K562 (cell line): ENCODE measurements around the gene PPP1R14B. TPM values are rescaled to one million over a fixed set of nuclear protein-coding genes. Genes with fewer than 3 reads are reported as not detected.

ENCODE experiments used
- CBFB ChIP-seq: sonication (generic); formaldehyde crosslinking; IDR thresholded peaks from 2 replicates; pipeline ENCODE4 v1.4.0; 2020; ENCODE audit warnings: mild to moderate bottlenecking, missing genetic modification reagents
- GTF2F1 ChIP-seq: IDR thresholded peaks from 2 replicates; pipeline ENCODE4 v1.6.1; 2011; ENCODE audit warnings: low read depth, low read length, improper control_type of control experiment
- NR3C1 ChIP-seq: sonication (generic); formaldehyde crosslinking; IDR thresholded peaks from 2 replicates; pipeline ENCODE4 v1.8.1; 2022; ENCODE audit warnings: missing genetic modification reagents
- PHF21A ChIP-seq: fragments of 450-650 bp; IDR thresholded peaks from 2 replicates; pipeline ENCODE4 v1.6.1; 2017; ENCODE audit warnings: low read depth, borderline replicate concordance
- POLR2B ChIP-seq: fragments of 450-650 bp; IDR thresholded peaks from 2 replicates; pipeline ENCODE4 v1.6.1; 2018; ENCODE audit warnings: low read depth; ENCODE audit not compliant: partially characterized antibody
- PYGO2 ChIP-seq: fragments of 450-650 bp; IDR thresholded peaks from 2 replicates; pipeline ENCODE4 v1.6.1; 2016; ENCODE audit warnings: mild to moderate bottlenecking, missing genetic modification characterization, moderate library complexity, missing compliant biosample characterization
- RBBP5 ChIP-seq: fragments of 200-600 bp; sonication (generic); IDR thresholded peaks from 2 replicates; pipeline ENCODE4 v1.6.1; 2012; ENCODE audit warnings: borderline replicate concordance, mild to moderate bottlenecking, low read length, control low read depth, inconsistent platforms; ENCODE audit not compliant: insufficient read depth, poor library complexity, severe bottlenecking
- RCOR1 ChIP-seq, 2 experiments: IDR thresholded peaks; 2 replicates each; pipeline ENCODE4 v1.6.1; 2012; ENCODE audit warnings: low read depth in 2 of 2, low read length in 2 of 2, borderline replicate concordance in 1 of 2, improper control_type of control experiment in 1 of 2
- RFX7 ChIP-seq: fragments of 250-450 bp; sonication (Bioruptor Pico); IDR thresholded peaks from 2 replicates; pipeline ENCODE4 v1.5.1; 2021; ENCODE audit warnings: mild to moderate bottlenecking
- ZFPM2 ChIP-seq: fragments of 250-450 bp; sonication (Bioruptor Pico); IDR thresholded peaks from 2 replicates; pipeline ENCODE4 v1.5.1; 2022; ENCODE audit warnings: mild to moderate bottlenecking
- ZNF830 ChIP-seq: fragments of 250-450 bp; sonication (Bioruptor Pico); IDR thresholded peaks from 2 replicates; pipeline ENCODE4 v1.5.0; 2021; ENCODE audit warnings: mild to moderate bottlenecking
- ZSCAN32 ChIP-seq: fragments of 450-650 bp; formaldehyde crosslinking; IDR thresholded peaks from 2 replicates; pipeline ENCODE4 v1.4.0; 2020; ENCODE audit warnings: mild to moderate bottlenecking, moderate library complexity
- polyA plus RNA-seq, 8 experiments: library from polyadenylated mRNA; depleted of rRNA in 4 of 8; stranded (reverse) in 5 of 8; unstranded in 3 of 8; fragments of >200 nt; fragmentation: Nextera tagmentation in 2 of 8; fragmentation: Illumina TruSeq in 1 of 8; extraction: Ambion mirVana in 2 of 8; extraction: Trizol in 1 of 8; gene quantifications; 2 replicates each; pipeline versions ENCODE4 v1.2.1 to v1.2.3, GENCODE V29; 2011 to 2014; ENCODE audit warnings: inconsistent platforms in 1 of 8, missing spikeins in 1 of 8
- total RNA-seq, 7 experiments: library from RNA; depleted of rRNA in 6 of 7; stranded (reverse); fragments of >200 nt in 6 of 7; fragmentation: Illumina TruSeq in 2 of 7; extraction: Trizol in 2 of 7; gene quantifications; 2 replicates each; pipeline versions ENCODE4 v1.2.1 to v1.2.3, GENCODE V29; 2011 to 2021; ENCODE audit warnings: low replicate concordance in 1 of 7
- TF ChIP-seq, protein P1 (sequence below): fragments of 450-650 bp; IDR thresholded peaks from 2 replicates; pipeline ENCODE4 v1.6.1; 2016; ENCODE audit warnings: borderline replicate concordance
- TF ChIP-seq, protein P2 (sequence below): sonication (generic); formaldehyde crosslinking; IDR thresholded peaks from 2 replicates; pipeline ENCODE4 v1.8.0; 2023; ENCODE audit warnings: mild to moderate bottlenecking, missing genetic modification reagents
- TF ChIP-seq, protein P3 (sequence below): fragments of 450-650 bp; formaldehyde crosslinking; IDR thresholded peaks from 2 replicates; pipeline ENCODE4 v1.4.0; 2020; ENCODE audit warnings: mild to moderate bottlenecking, moderate library complexity
- TF ChIP-seq, protein P4 (sequence below): sonication (generic); formaldehyde crosslinking; IDR thresholded peaks from 2 replicates; pipeline ENCODE4 v1.9.0; 2022; ENCODE audit warnings: mild to moderate bottlenecking, missing genetic modification reagents
- TF ChIP-seq, protein P5 (sequence below): fragments of 250-450 bp; sonication (Bioruptor Pico); IDR thresholded peaks from 2 replicates; pipeline ENCODE4 v1.5.0; 2020; ENCODE audit warnings: mild to moderate bottlenecking

The PPP1R14B gene
- total and polyA plus RNA-seq, 9 of the 15 experiments (the other 6 are each of a cell fraction or from before 2014, with no cell fraction given), result 7.7 to 566 (median 212) TPM

DNA sequence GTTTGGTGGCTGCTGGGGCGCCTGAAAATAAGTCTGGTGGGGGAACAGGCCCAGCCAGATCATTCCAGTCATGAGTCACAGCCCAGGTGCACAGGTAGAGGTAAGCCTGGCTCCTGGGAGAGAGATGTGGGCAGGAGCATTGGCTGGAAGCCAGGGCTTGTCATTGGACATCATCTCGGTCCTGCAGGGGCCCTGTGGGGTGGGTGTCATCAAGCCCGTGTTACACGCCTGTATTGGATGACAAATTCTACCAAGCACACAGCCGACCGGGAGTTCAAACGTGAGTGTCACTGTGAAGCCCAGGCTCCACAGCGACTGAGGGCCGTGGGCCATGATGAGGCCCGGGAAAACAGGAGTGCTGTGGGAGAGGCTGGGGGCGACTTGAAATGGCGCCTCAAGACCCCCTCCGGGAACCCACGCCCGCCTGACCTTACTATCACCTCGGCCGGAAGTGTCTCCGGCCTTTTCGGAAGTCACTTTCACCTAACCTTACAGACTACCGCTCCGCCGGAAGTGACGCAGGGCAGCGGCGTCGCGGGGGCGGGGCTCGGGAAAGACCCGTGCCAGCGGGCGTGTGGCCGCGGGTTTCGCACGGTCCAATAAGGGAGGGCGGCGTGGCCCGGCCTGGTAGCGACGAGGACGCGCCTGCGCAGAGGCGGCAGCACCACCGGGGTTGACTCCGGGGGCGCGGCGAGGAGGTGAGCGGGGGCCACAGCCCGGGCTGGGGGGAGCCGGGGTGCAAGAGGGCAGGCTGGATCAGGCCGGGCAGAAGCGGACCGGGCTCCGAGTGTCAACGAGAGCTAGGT, 6.1 kb downstream of the PPP1R14B start, which contains the start of gene FKBP2 (continued):
- TF ChIP-seq, protein P1, sequence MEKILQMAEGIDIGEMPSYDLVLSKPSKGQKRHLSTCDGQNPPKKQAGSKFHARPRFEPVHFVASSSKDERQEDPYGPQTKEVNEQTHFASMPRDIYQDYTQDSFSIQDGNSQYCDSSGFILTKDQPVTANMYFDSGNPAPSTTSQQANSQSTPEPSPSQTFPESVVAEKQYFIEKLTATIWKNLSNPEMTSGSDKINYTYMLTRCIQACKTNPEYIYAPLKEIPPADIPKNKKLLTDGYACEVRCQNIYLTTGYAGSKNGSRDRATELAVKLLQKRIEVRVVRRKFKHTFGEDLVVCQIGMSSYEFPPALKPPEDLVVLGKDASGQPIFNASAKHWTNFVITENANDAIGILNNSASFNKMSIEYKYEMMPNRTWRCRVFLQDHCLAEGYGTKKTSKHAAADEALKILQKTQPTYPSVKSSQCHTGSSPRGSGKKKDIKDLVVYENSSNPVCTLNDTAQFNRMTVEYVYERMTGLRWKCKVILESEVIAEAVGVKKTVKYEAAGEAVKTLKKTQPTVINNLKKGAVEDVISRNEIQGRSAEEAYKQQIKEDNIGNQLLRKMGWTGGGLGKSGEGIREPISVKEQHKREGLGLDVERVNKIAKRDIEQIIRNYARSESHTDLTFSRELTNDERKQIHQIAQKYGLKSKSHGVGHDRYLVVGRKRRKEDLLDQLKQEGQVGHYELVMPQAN, result peak; percentile 55
- TF ChIP-seq CBFB (CRISPR knock-in tag), result peak; percentile 63; the same call in 1 of the 2 replicates
- TF ChIP-seq, protein P2, sequence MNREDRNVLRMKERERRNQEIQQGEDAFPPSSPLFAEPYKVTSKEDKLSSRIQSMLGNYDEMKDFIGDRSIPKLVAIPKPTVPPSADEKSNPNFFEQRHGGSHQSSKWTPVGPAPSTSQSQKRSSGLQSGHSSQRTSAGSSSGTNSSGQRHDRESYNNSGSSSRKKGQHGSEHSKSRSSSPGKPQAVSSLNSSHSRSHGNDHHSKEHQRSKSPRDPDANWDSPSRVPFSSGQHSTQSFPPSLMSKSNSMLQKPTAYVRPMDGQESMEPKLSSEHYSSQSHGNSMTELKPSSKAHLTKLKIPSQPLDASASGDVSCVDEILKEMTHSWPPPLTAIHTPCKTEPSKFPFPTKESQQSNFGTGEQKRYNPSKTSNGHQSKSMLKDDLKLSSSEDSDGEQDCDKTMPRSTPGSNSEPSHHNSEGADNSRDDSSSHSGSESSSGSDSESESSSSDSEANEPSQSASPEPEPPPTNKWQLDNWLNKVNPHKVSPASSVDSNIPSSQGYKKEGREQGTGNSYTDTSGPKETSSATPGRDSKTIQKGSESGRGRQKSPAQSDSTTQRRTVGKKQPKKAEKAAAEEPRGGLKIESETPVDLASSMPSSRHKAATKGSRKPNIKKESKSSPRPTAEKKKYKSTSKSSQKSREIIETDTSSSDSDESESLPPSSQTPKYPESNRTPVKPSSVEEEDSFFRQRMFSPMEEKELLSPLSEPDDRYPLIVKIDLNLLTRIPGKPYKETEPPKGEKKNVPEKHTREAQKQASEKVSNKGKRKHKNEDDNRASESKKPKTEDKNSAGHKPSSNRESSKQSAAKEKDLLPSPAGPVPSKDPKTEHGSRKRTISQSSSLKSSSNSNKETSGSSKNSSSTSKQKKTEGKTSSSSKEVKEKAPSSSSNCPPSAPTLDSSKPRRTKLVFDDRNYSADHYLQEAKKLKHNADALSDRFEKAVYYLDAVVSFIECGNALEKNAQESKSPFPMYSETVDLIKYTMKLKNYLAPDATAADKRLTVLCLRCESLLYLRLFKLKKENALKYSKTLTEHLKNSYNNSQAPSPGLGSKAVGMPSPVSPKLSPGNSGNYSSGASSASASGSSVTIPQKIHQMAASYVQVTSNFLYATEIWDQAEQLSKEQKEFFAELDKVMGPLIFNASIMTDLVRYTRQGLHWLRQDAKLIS (CRISPR knock-in tag), result peak; percentile 90
- TF ChIP-seq RCOR1 (IDR thresholded peaks at IDR 0.05; ENCODE audit: borderline replicate concordance in 1 of 2, low read depth in 2 of 2, low read length in 2 of 2), result no peak; a peak in 1 of 4 replicates
- no peak for TF ChIP-seq RBBP5
- peak; percentile 96 for TF ChIP-seq POLR2B
- TF ChIP-seq GTF2F1, result 0 out of 2 replicates have a peak, but pooled peaks have one; percentile 50
- no peak for TF ChIP-seq RFX7
- no peak for TF ChIP-seq ZFPM2 (CRISPR knock-in tag)
- TF ChIP-seq ZSCAN32, result 0 out of 2 replicates have a peak, but pooled peaks have one; percentile 25
- no peak for TF ChIP-seq NR3C1 (CRISPR knock-in tag)
- TF ChIP-seq PYGO2 (tag), result no peak
- TF ChIP-seq ZNF830 (CRISPR knock-in tag), result peak; percentile 75; the same call in 1 of the 2 replicates
- TF ChIP-seq, protein P3, sequence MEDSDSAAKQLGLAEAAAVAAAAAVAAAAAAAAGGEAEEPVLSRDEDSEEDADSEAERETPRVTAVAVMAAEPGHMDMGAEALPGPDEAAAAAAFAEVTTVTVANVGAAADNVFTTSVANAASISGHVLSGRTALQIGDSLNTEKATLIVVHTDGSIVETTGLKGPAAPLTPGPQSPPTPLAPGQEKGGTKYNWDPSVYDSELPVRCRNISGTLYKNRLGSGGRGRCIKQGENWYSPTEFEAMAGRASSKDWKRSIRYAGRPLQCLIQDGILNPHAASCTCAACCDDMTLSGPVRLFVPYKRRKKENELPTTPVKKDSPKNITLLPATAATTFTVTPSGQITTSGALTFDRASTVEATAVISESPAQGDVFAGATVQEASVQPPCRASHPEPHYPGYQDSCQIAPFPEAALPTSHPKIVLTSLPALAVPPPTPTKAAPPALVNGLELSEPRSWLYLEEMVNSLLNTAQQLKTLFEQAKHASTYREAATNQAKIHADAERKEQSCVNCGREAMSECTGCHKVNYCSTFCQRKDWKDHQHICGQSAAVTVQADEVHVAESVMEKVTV (CRISPR knock-in tag), result no peak; the same call in 1 of the 2 replicates
- TF ChIP-seq, protein P4, sequence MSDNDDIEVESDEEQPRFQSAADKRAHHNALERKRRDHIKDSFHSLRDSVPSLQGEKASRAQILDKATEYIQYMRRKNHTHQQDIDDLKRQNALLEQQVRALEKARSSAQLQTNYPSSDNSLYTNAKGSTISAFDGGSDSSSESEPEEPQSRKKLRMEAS, result peak; percentile 64
- TF ChIP-seq PHF21A, result 0 out of 2 replicates have a peak, but pooled peaks have one; percentile 42
- TF ChIP-seq, protein P5, sequence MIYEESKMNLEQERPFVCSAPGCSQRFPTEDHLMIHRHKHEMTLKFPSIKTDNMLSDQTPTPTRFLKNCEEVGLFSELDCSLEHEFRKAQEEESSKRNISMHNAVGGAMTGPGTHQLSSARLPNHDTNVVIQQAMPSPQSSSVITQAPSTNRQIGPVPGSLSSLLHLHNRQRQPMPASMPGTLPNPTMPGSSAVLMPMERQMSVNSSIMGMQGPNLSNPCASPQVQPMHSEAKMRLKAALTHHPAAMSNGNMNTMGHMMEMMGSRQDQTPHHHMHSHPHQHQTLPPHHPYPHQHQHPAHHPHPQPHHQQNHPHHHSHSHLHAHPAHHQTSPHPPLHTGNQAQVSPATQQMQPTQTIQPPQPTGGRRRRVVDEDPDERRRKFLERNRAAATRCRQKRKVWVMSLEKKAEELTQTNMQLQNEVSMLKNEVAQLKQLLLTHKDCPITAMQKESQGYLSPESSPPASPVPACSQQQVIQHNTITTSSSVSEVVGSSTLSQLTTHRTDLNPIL (CRISPR knock-in tag), result 0 out of 2 replicates have a peak, but pooled peaks have one; percentile 81
